H1 (cell line): ENCODE results near the gene NUDT11.
"Not testable (repeated sequence)": the region's sequence is repeated elsewhere in the genome, so short reads cannot be mapped to it uniquely, and the experiment has no call there.

ENCODE experiments used
- ASH2L ChIP-seq: fragments of 200-600, 300-600 bp; sonication (generic); IDR thresholded peaks from one replicate; pipeline ENCODE4 v1.7.1; 2017; ENCODE audit warnings: low read length
- CREB1 ChIP-seq: IDR thresholded peaks from 2 replicates; pipeline ENCODE4 v1.6.1; 2012; ENCODE audit warnings: inconsistent platforms
- CTCF ChIP-seq, 3 experiments: IDR thresholded peaks; 1 replicate in 2 of 3; 2 replicates in 1 of 3; pipeline versions ENCODE4 v1.5.1 to v1.6.1; 2011; ENCODE audit warnings: low read length in 3 of 3, mild to moderate bottlenecking in 3 of 3, inconsistent platforms in 2 of 3, low read depth in 1 of 3, moderate library complexity in 1 of 3; ENCODE audit not compliant: insufficient read depth in 1 of 3; ENCODE audit errors: control extremely low read depth in 1 of 3
- MAX ChIP-seq: IDR thresholded peaks from 2 replicates; pipeline ENCODE4 v1.6.1; 2012; ENCODE audit warnings: inconsistent platforms
- POLR2A ChIP-seq, 2 experiments: IDR thresholded peaks; 1 replicate in 1 of 2; 2 replicates in 1 of 2; pipeline ENCODE4 v1.6.1; 2011; ENCODE audit warnings: low read depth in 2 of 2, low read length in 2 of 2, mild to moderate bottlenecking in 2 of 2; ENCODE audit errors: control extremely low read depth in 1 of 2
- POLR2AphosphoS5 ChIP-seq: IDR thresholded peaks from 2 replicates; pipeline ENCODE4 v1.6.1; 2011; ENCODE audit warnings: low read depth, low read length
- RAD21 ChIP-seq, 2 experiments: IDR thresholded peaks in 1 of 2; conservative IDR thresholded peaks in 1 of 2; 2 replicates each; pipeline ENCODE4 v1.6.1; 2011; ENCODE audit warnings: low read depth in 2 of 2, low read length in 2 of 2, improper control_type of control experiment in 1 of 2, inconsistent platforms in 1 of 2, mild to moderate bottlenecking in 1 of 2, moderate library complexity in 1 of 2
- YY1 ChIP-seq: IDR thresholded peaks from 2 replicates; pipeline ENCODE4 v1.6.1; 2011; ENCODE audit warnings: low read depth, mild to moderate bottlenecking, low read length

- not testable (repeated sequence) for TF ChIP-seq POLR2A (IDR thresholded peaks at IDR 0.05; ENCODE audit: control extremely low read depth in 1 of 2, low read depth in 2 of 2, low read length in 2 of 2); CTCF (IDR thresholded peaks at IDR 0.05; ENCODE audit: control extremely low read depth in 1 of 3, insufficient read depth in 1 of 3, low read depth in 1 of 3, low read length in 3 of 3); YY1; ASH2L; CREB1; MAX; RAD21 (IDR thresholded peaks at IDR 0.05 in 1 of 2, conservative IDR thresholded peaks at IDR 0.05 in 1 of 2; ENCODE audit: low read depth in 2 of 2, low read length in 2 of 2); POLR2AphosphoS5
These were observed 14.0 kb downstream of the NUDT11 start for GRCh38 chrX:51482411-51482810.
